PC-3 (cell line): ENCODE results near the gene CXCR4.

Source experiments
- CTCF ChIP-seq: fragments of 300-600 bp; sonication (generic); conservative IDR thresholded peaks from 2 replicates; pipeline ENCODE4 v1.5.1; 2017; ENCODE audit warnings: antibody characterized with exemption, low read depth, mild to moderate bottlenecking, low read length
- EZH2 ChIP-seq: fragments of 300-600 bp; sonication (generic); IDR thresholded peaks from one replicate; pipeline ENCODE4 v1.6.1; 2017; ENCODE audit warnings: antibody characterized with exemption, mild to moderate bottlenecking, low read length; ENCODE audit not compliant: unreplicated experiment
- EZH2phosphoT487 ChIP-seq: fragments of 300-600 bp; sonication (generic); IDR thresholded peaks from 2 replicates; pipeline ENCODE4 v1.6.1; 2018; ENCODE audit warnings: mild to moderate bottlenecking, antibody characterized with exemption, low read length, borderline replicate concordance

GRCh38 chr2:136129601-136130000, 11.7 kb upstream of the CXCR4 start:
- no peak for TF ChIP-seq CTCF
- TF ChIP-seq EZH2phosphoT487, result no peak
- TF ChIP-seq EZH2, result no peak
